Osteoblast (primary cell): ENCODE measurements around the gene HAAO. TPM values are rescaled to one million over a fixed set of nuclear protein-coding genes. Genes with fewer than 3 reads are reported as not detected.

Experiments used
- DNase-seq: peaks from one replicate; pipeline ENCODE4 v3.0.0; 2011; ENCODE audit warnings: low spot score, mixed read lengths; ENCODE audit not compliant: insufficient read length; ENCODE audit errors: missing footprints
- H2AFZ ChIP-seq: 2 replicates; pipeline ENCODE4 v1.6.0; 2011; ENCODE audit warnings: mild to moderate bottlenecking, low read length
- H3K27ac ChIP-seq: 2 replicates; pipeline ENCODE4 v1.5.1; 2011; ENCODE audit warnings: mild to moderate bottlenecking, low read depth, low read length, moderate library complexity
- H3K27me3 ChIP-seq: 2 replicates; pipeline ENCODE4 v1.6.0; 2012; ENCODE audit warnings: mild to moderate bottlenecking, control low read depth, inconsistent platforms, low read length, moderate library complexity; ENCODE audit not compliant: insufficient read depth
- H3K36me3 ChIP-seq: 2 replicates; pipeline ENCODE4 v1.5.1; 2011; ENCODE audit warnings: mild to moderate bottlenecking, low read length, control low read depth, moderate library complexity; ENCODE audit not compliant: insufficient read depth
- H3K4me1 ChIP-seq: 2 replicates; pipeline ENCODE4 v1.5.1; 2011; ENCODE audit warnings: mild to moderate bottlenecking, low read length, control low read depth, moderate library complexity; ENCODE audit not compliant: insufficient read depth
- H3K4me2 ChIP-seq: 2 replicates; pipeline ENCODE4 v1.6.0; 2011; ENCODE audit warnings: mild to moderate bottlenecking, low read length; ENCODE audit not compliant: insufficient read depth
- H3K4me3 ChIP-seq: fragments of 200-600 bp; sonication (generic); 3 replicates; pipeline ENCODE4 v1.5.1; 2012; ENCODE audit warnings: mild to moderate bottlenecking, low read length, inconsistent platforms; ENCODE audit not compliant: insufficient read depth
- H3K79me2 ChIP-seq: 2 replicates; pipeline ENCODE4 v1.6.0; 2012; ENCODE audit warnings: mild to moderate bottlenecking, low read length, control low read depth, inconsistent platforms; ENCODE audit not compliant: insufficient read depth
- H3K9me3 ChIP-seq: 2 replicates; pipeline ENCODE4 v1.5.1; 2011; ENCODE audit warnings: low read depth, low read length, control low read depth
- H4K20me1 ChIP-seq: 2 replicates; pipeline ENCODE4 v1.6.0; 2012; ENCODE audit warnings: mild to moderate bottlenecking, low read length, control low read depth; ENCODE audit not compliant: insufficient read depth
- total RNA-seq: library from RNA; depleted of rRNA; stranded (reverse); fragments of >200 nt; gene quantifications from 2 replicates; pipeline ENCODE4 v1.2.3, GENCODE V29; 2012
- TF ChIP-seq, protein P1 (sequence below): IDR thresholded peaks from 2 replicates; pipeline ENCODE4 v1.5.1; 2011; ENCODE audit warnings: mild to moderate bottlenecking, low read depth, low read length, moderate library complexity; ENCODE audit errors: extremely low read depth

HAAO gene
- total RNA-seq, 1 donor, result 0.72 TPM

DNA sequence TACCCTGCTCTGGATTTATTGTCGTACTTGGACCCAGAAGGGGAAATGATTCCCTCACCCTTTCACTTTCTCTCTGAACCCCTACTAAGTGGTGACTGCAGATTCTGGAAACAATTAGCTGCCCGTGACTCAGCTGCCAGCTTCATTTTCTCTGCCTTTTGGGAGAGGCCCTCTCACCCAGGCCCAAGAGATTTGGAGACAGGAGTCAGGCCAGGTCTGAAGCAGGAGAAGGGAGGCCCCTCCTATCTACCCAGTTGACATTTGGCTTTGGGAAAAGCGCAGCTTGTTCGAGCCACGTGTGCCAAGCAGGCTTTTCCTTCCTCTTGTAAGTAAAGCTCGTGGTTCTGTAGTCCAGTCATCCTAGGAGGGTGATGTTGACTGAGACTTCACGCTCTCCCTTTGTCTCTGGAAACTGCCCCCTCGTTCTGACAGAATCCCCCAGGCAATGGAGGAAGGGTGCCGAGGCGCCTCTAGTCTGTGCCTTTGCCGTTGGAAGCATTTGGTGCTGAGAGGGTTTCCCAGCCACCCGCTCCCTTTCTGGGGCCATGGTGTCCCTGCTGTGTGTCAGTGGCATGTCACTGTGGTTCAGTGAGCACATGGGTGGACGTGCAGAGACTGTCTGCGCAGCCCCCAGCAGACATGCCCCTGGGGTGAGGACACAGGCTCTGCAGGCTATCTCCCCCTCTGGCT lies 37.0 kb downstream of the HAAO start:
- Histone ChIP-seq H2AFZ (peak overlapping the region; percentile 15), H3K9me3 (no peaks in the 10 kb centered on the region), H4K20me1 (no peaks in the 10 kb centered on the region), H3K4me2 (peak overlapping the region; percentile 45), H3K36me3 (no peaks in the 10 kb centered on the region), H3K27ac (no peak overlapping the region), H3K4me3 (no peak overlapping the region), H3K27me3 (no peaks in the 10 kb centered on the region), H3K79me2 (no peaks in the 10 kb centered on the region), H3K4me1 (peaks cover 12% of the 10 kb centered on the region)
- peak; percentile 93 for DNase-seq
- TF ChIP-seq, protein P1, sequence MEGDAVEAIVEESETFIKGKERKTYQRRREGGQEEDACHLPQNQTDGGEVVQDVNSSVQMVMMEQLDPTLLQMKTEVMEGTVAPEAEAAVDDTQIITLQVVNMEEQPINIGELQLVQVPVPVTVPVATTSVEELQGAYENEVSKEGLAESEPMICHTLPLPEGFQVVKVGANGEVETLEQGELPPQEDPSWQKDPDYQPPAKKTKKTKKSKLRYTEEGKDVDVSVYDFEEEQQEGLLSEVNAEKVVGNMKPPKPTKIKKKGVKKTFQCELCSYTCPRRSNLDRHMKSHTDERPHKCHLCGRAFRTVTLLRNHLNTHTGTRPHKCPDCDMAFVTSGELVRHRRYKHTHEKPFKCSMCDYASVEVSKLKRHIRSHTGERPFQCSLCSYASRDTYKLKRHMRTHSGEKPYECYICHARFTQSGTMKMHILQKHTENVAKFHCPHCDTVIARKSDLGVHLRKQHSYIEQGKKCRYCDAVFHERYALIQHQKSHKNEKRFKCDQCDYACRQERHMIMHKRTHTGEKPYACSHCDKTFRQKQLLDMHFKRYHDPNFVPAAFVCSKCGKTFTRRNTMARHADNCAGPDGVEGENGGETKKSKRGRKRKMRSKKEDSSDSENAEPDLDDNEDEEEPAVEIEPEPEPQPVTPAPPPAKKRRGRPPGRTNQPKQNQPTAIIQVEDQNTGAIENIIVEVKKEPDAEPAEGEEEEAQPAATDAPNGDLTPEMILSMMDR, result no peak

DNA sequence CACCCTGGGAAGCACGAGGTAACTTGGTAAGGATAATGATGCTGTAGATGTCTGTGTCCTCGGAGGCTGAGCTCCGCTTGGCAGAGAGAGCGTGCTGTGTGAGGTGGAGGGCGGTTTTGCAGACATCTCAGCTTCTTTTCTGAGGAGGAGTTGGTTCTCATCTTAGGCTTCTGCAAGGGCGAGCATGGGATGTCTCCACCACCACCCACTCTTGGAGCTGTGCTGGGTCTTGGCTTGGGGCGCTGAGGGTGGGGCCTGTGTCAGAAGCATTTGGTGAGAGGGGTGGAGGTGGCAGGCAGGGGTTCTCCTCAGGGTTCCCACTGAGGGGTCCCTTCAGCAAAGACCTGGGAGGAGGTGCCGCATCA lies 37.6 kb downstream of the HAAO start:
- Histone ChIP-seq H3K4me3 (no peak overlapping the region), H2AFZ (no peak overlapping the region), H3K4me1 (peaks cover 12% of the 10 kb centered on the region), H3K4me2 (peak overlapping the region; percentile 45), H3K27ac (no peak overlapping the region), H3K79me2 (no peaks in the 10 kb centered on the region), H3K36me3 (no peaks in the 10 kb centered on the region), H4K20me1 (no peaks in the 10 kb centered on the region), H3K27me3 (no peaks in the 10 kb centered on the region), H3K9me3 (no peaks in the 10 kb centered on the region)
- no peak for DNase-seq
- TF ChIP-seq, protein P1, result no peak

DNA sequence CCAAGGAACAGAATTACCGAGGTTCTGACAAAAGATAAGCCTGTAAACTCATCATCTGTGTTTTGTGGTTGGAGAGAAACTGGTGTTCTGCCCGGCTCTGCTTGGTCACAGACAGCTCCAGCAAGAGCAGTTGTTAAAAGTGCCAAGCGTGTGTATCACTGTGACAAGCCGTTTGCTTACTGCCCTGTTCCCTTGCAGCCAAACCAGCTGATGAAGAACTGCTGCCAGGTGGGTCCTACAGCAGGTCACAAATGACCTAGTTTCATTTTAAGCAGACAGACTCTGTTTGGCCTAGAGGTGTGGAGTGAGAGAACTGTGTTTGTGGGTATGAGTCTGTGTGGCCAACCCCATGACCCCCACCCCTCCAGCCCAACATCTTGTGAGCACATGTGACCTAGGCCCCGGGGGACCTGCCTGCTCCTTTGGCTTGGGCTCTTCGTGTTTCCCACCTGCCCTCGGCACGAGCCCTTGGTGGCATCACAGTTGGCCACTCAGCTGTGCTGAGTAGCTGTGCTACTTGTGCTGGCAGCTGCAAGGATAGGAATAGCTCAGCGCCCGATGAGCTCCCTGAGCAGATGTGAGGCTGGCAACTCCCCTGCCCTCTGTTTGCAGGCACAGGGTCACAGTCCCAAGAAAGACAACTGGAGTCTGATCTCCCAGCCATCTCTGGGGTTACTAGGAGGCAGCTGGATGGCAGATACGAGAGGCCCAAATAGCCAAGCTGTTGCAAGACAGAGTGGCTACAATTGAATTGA lies 38.2 kb downstream of the HAAO start:
- H3K9me3 ChIP-seq, result no peaks in the 10 kb centered on the region
- H3K4me1 ChIP-seq, result peaks cover 12% of the 10 kb centered on the region
- H4K20me1 ChIP-seq, result no peaks in the 10 kb centered on the region
- no peaks in the 10 kb centered on the region for H3K36me3 ChIP-seq
- H3K27me3 ChIP-seq, result no peaks in the 10 kb centered on the region
- H3K79me2 ChIP-seq, result no peaks in the 10 kb centered on the region
- H3K4me3 ChIP-seq, result no peak overlapping the region
- TF ChIP-seq, protein P1, result no peak
- no peak overlapping the region for H3K4me2 ChIP-seq
- H2AFZ ChIP-seq, result no peak overlapping the region
- no peak overlapping the region for H3K27ac ChIP-seq
- peak; percentile 82 for DNase-seq
